GM12874 (cell line): Measurements from ENCODE around the gene HUNK.

Source experiments
- TF ChIP-seq, protein P1 (sequence below): IDR thresholded peaks from 2 replicates; pipeline ENCODE4 v1.5.1; 2011; ENCODE audit warnings: low read depth, mild to moderate bottlenecking, control low read depth, low read length, moderate library complexity; ENCODE audit not compliant: insufficient read depth

The HUNK gene

DNA sequence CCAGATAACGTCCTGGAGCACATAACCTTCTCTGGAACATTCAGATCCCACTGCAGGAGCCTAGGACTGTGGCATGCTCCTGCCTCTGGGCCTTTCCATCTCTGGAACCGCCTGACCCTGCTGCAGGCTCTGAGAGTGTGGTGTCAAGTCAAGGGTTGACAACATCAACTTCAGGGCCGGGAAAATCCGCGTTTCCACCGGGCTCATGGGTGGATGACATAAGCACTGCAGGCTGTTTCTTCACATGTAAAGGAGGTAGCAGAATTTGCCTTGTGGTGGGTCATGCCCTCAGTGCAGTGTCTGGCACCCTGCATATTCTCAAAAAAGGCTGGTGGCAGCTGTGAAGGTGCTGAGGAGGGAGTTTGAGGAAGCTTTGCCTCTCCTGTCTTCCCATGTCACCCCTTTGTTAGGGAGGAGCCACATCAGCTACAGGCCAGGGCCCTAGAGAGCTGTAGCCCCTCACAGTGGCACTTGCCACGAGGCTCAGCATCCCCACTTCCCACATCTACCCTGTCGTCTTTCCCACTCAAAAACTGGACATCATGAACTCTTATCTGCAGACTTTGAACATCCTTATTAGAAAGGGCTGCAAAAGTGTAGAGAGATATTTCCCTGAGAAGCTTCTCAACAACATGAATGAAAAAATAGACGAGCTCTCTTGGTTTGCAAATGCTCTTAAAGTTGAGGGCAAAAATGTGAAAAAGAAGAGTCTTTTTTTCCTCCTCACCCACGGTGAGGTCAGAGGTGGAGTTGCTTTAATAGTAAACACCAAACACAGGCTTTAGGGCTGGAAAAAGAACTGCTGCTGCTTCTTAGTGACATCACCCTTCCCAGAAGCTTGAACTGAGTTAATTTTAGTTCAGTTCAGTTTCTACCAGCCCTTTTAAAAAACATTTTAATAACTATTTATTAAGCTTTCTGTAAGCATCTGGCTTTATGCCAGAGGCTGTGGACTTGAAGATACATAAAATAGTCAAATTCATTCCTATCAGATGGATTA, 121.3 kb downstream of the HUNK start:
- TF ChIP-seq, protein P1, sequence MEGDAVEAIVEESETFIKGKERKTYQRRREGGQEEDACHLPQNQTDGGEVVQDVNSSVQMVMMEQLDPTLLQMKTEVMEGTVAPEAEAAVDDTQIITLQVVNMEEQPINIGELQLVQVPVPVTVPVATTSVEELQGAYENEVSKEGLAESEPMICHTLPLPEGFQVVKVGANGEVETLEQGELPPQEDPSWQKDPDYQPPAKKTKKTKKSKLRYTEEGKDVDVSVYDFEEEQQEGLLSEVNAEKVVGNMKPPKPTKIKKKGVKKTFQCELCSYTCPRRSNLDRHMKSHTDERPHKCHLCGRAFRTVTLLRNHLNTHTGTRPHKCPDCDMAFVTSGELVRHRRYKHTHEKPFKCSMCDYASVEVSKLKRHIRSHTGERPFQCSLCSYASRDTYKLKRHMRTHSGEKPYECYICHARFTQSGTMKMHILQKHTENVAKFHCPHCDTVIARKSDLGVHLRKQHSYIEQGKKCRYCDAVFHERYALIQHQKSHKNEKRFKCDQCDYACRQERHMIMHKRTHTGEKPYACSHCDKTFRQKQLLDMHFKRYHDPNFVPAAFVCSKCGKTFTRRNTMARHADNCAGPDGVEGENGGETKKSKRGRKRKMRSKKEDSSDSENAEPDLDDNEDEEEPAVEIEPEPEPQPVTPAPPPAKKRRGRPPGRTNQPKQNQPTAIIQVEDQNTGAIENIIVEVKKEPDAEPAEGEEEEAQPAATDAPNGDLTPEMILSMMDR: no peak

DNA sequence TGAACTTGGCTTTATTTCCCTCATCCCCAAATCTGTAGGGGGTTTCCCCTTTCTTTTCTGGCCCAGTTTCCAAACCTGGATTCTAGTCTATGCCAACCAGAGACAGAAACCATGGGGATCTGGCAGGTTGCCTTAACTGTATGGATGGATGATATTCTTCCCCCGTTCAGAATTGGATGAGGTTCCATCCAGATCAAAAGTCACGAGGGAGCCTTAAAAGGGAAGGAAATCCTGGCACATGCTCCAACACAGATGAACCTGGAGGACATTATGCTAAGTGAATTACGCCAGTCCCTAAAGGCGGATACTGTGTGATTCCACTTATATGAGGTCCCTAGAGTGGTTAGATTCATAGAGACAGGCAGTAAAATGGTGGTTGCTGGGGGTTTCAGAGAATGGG, 124.4 kb downstream of the HUNK start:
- TF ChIP-seq, protein P1: no peak

DNA sequence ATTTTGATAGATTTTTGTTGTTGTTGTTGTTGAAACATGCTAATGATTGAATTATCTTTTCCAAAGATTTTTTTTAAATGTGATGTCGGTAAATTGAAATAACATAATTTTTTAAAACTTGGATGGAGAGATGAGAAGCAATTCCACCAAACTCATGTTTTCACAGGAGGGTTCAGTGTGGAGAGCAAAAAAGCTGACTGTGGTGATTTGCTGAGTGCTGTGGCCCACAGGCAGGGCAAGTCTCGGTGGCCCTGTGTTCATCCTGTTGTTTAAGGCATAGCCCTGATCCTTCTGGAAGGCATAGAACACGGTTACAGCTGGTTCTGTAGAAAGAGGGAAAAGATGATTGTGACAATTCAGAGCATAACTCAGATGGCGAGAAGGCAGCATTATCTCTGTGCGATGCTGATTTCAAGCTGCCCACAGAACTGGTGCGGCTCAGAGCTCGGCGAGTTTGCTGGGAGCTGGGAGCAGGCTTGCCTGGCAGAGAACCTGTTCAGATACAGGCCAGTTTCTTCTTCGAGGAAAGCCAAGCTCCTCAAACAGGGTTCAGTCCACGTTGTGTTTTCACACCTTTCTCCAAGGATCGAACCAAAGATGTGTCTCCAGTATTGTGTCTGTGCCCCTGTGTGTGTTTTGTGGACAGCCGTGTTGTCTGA, 127.1 kb downstream of the HUNK start:
- TF ChIP-seq, protein P1: no peak

DNA sequence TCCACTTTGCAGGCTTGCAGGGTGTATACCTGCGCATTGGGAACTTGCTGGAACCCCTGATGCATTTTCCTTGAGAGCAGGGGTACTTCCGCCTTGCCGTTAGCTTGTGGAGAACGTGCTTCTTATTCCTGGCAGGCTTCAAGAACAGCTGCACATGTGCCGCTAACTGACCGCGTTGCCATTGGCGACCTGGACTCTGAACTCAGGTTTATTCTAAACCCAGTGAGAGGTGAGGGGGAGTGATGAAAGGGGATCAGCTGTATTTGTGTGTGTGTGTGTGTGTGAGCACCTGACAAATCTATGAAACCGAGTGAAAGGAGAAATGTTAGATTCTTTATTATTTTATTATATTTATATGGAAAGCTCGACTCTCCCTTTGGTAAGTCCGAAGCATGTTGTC, 128.6 kb downstream of the HUNK start:
- TF ChIP-seq, protein P1: no peak

DNA sequence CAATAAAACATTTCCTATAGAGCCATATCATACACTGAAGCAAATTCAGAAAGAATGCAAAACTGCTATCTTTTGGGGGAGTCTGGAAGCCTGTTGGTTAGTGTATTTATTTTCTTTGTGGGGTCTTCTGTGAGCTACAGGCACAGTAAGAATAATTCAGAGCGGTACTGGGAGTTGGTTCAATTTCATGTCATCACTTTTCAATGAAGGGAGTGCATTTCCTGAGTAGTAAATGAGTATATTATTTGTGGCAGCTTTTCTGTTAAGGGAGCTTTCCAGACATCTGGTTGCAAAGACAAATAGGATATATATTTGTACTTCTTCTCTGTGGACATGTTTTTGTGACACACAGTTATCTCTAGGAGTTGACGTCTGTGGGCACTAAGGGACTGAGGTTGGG, 130.6 kb downstream of the HUNK start:
- TF ChIP-seq, protein P1: no peak

DNA sequence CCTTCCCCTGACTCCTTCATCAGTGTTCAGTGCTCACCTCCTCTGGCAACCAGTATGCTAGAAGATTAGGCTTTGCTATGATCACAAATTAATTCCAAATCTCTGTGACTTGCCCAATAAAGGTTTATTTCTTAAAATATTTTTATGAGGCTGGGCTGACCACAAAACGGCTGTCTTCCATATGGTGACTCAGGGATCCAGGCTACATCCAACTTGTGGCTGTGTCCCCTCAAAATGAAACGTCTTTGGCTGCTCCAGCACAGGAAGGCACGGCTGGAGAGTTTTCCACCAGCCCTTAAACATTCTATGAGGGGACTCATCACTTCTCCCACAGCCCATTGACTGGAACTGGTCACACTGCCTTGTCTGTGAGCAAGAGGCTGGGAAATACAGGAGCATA, 131.5 kb downstream of the HUNK start:
- TF ChIP-seq, protein P1: no peak

DNA sequence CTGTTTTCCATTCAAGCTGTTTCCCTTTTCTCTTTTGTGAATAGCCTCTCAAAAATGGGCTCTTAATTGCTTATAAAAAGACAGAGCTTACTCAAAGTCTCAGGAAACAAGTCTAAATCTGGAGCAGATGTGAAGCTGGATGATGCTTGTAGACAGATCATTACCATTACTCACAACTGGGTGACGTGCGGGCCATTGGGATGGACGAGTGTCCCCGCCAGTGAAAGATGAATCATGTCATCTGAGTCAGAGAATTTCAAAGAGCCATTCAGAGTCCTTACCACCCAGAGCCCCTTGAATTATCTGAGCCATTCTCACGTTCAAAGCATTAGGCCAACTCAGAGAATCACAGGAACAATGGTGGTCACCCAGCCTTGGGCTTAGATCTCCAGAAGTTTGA, 134.6 kb downstream of the HUNK start:
- TF ChIP-seq, protein P1: no peak
